ENCODE measurements around the gene CTBP2. TPM values are rescaled to one million over a fixed set of nuclear protein-coding genes. Genes with fewer than 3 reads are reported as not detected.

Gene CTBP2
- polyA plus RNA-seq, 1 donor (not counting 4 experiments of a cell fraction or from before 2014, with no cell fraction given) = 76.0 TPM

GRCh38 chr10:125177641-125178640 is 17.6 kb upstream of the CTBP2 start:
- FAIRE-seq = no peak
- no peaks in the 10 kb centered on the region for H4K20me1 ChIP-seq (ENCODE audit: control insufficient read depth, extremely low read depth, insufficient read depth, low read length)
- TF ChIP-seq EZH2 (IDR thresholded peaks at IDR 0.05; ENCODE audit: low read length) = no peak
- TF ChIP-seq CTCF (optimal IDR thresholded peaks at IDR 0.05 in 1 of 3, IDR thresholded peaks at IDR 0.05 in 1 of 3, conservative IDR thresholded peaks at IDR 0.05 in 1 of 3; ENCODE audit: extremely low read depth in 1 of 3, insufficient read depth in 2 of 3, low read length in 3 of 3) = no peak

GRCh38 chr10:125175807-125176206 is 15.4 kb upstream of the CTBP2 start:
- no peaks in the 10 kb centered on the region for H3K9me3 ChIP-seq (ENCODE audit: control insufficient read depth, low read depth, low read length)
- H3K36me3 ChIP-seq (ENCODE audit: control insufficient read depth in 2 of 2, extremely low read depth in 1 of 2, insufficient read depth in 2 of 2, low read length in 2 of 2) = no peaks in the 10 kb centered on the region
- no peaks in the 10 kb centered on the region for H4K20me1 ChIP-seq (ENCODE audit: control insufficient read depth, extremely low read depth, insufficient read depth, low read length)
- H3K79me2 ChIP-seq (ENCODE audit: control insufficient read depth, insufficient read depth, low read length) = no peaks in the 10 kb centered on the region
- H3K9ac ChIP-seq (ENCODE audit: control insufficient read depth, extremely low read depth, insufficient read depth, low read length) = no peak overlapping the region
- DNase-seq (ENCODE audit: low read depth, low spot score) = no peak
- no peak overlapping the region for H2AFZ ChIP-seq (ENCODE audit: control insufficient read depth, low read length)
- no peak overlapping the region for H3K4me3 ChIP-seq (ENCODE audit: control insufficient read depth in 2 of 3, extremely low read depth in 1 of 3, insufficient read depth in 2 of 3, low read depth in 1 of 3, low read length in 3 of 3)
- TF ChIP-seq CTCF (optimal IDR thresholded peaks at IDR 0.05 in 1 of 3, IDR thresholded peaks at IDR 0.05 in 1 of 3, conservative IDR thresholded peaks at IDR 0.05 in 1 of 3; ENCODE audit: extremely low read depth in 1 of 3, insufficient read depth in 2 of 3, low read length in 3 of 3) (no peak), EZH2 (IDR thresholded peaks at IDR 0.05; ENCODE audit: low read length) (no peak)
- H3K9me1 ChIP-seq (ENCODE audit: control insufficient read depth, extremely low read depth, insufficient read depth, low read length) = no peaks in the 10 kb centered on the region
- no peak overlapping the region for H3K27ac ChIP-seq (ENCODE audit: control insufficient read depth, insufficient read depth, low read length)
- no peak overlapping the region for H3K4me2 ChIP-seq (ENCODE audit: control insufficient read depth, extremely low read depth, insufficient read depth, low read depth, low read length)
- H3K4me1 ChIP-seq (ENCODE audit: control insufficient read depth, extremely low read depth, insufficient read depth, low read length) = no peaks in the 10 kb centered on the region
- FAIRE-seq = no peak
- no peaks in the 10 kb centered on the region for H3K27me3 ChIP-seq (ENCODE audit: control insufficient read depth, extremely low read depth, insufficient read depth, low read length)
- dilution Hi-C loops (cut with MboI; ENCODE audit: extremely low pct_ligation_motif_present, low sequenced_read_pairs) = no loop called here

More at GRCh38 chr10:125177641-125178640, 17.6 kb upstream of the CTBP2 start:
- H3K27ac ChIP-seq (ENCODE audit: control insufficient read depth, insufficient read depth, low read length) = no peak overlapping the region
- no peaks in the 10 kb centered on the region for H3K36me3 ChIP-seq (ENCODE audit: control insufficient read depth in 2 of 2, extremely low read depth in 1 of 2, insufficient read depth in 2 of 2, low read length in 2 of 2)
- H3K9me3 ChIP-seq (ENCODE audit: control insufficient read depth, low read depth, low read length) = no peaks in the 10 kb centered on the region
- H3K9me1 ChIP-seq (ENCODE audit: control insufficient read depth, extremely low read depth, insufficient read depth, low read length) = no peaks in the 10 kb centered on the region
- H3K4me1 ChIP-seq (ENCODE audit: control insufficient read depth, extremely low read depth, insufficient read depth, low read length) = no peaks in the 10 kb centered on the region
- no peak overlapping the region for H3K4me3 ChIP-seq (ENCODE audit: control insufficient read depth in 2 of 3, extremely low read depth in 1 of 3, insufficient read depth in 2 of 3, low read depth in 1 of 3, low read length in 3 of 3)
- dilution Hi-C loops (cut with MboI; ENCODE audit: extremely low pct_ligation_motif_present, low sequenced_read_pairs) = no loop called here
- no peaks in the 10 kb centered on the region for H3K79me2 ChIP-seq (ENCODE audit: control insufficient read depth, insufficient read depth, low read length)
- DNase-seq (ENCODE audit: low read depth, low spot score) = no peak
- no peak overlapping the region for H2AFZ ChIP-seq (ENCODE audit: control insufficient read depth, low read length)
- no peak overlapping the region for H3K4me2 ChIP-seq (ENCODE audit: control insufficient read depth, extremely low read depth, insufficient read depth, low read depth, low read length)
- H3K9ac ChIP-seq (ENCODE audit: control insufficient read depth, extremely low read depth, insufficient read depth, low read length) = no peak overlapping the region
- no peaks in the 10 kb centered on the region for H3K27me3 ChIP-seq (ENCODE audit: control insufficient read depth, extremely low read depth, insufficient read depth, low read length)

All from keratinocyte (primary cell).